BLaER1 treated with 17β-estradiol and CSF1 and Interleukin-3, amounts not matched to agents 10 nM and 100 nM (cell line): ENCODE results near the gene HMX1.

Experiments used
- H3K27ac ChIP-seq, 11 experiments: shearing (Covaris generic); formaldehyde crosslinking; 2 replicates each; pipeline ENCODE4 v1.8.1; 2022
- H3K27me3 ChIP-seq, 11 experiments: shearing (Covaris generic); formaldehyde crosslinking; 2 replicates each; pipeline ENCODE4 v1.8.1; 2022
- H3K36me3 ChIP-seq, 11 experiments: shearing (Covaris generic); formaldehyde crosslinking; 2 replicates each; pipeline ENCODE4 v1.8.1; 2022
- H3K4me1 ChIP-seq, 10 experiments: shearing (Covaris generic); formaldehyde crosslinking; 2 replicates each; pipeline ENCODE4 v1.8.1; 2022
- H3K4me2 ChIP-seq, 11 experiments: shearing (Covaris generic); formaldehyde crosslinking; 2 replicates each; pipeline ENCODE4 v1.8.1; 2022
- H3K4me3 ChIP-seq, 10 experiments: shearing (Covaris generic); formaldehyde crosslinking; 2 replicates each; pipeline ENCODE4 v1.8.1; 2022
- H3K9ac ChIP-seq, 11 experiments: shearing (Covaris generic); formaldehyde crosslinking; 2 replicates each; pipeline ENCODE4 v1.8.1; 2022
- H3K9me3 ChIP-seq, 11 experiments: shearing (Covaris generic); formaldehyde crosslinking; replicated peaks in 1 of 11; 2 replicates each; pipeline ENCODE4 v1.8.1; 2022
- H4K20me1 ChIP-seq, 11 experiments: shearing (Covaris generic); formaldehyde crosslinking; 2 replicates each; pipeline ENCODE4 v1.8.1; 2022
- Cebpa-rat ChIP-seq, 11 experiments: shearing (Covaris generic); IDR thresholded peaks; 2 replicates each; pipeline ENCODE4 v1.8.1; 2022

The HMX1 gene

GRCh38 chr4:8892556-8893226 is 21.1 kb upstream of the HMX1 start:
- Histone ChIP-seq H3K4me1 (peaks cover 8 to 22% (median 15%) of the 10 kb centered on the region in 10 experiments; a peak in 16 of 20 replicates), H3K27ac (no peak overlapping the region; a peak in 1 of 22 replicates), H3K9ac (peak overlapping the region in 3 of 11 experiments; percentile 11 to 37 (median 15); a peak in 3 of 22 replicates), H3K36me3 (no peaks in the 10 kb centered on the region), H4K20me1 (peaks cover 0 to 77% (median 53%) of the 10 kb centered on the region in 11 experiments; a peak in 16 of 22 replicates), H3K4me3 (peak overlapping the region; percentile 37 to 57 (median 48)), H3K4me2 (peak overlapping the region; percentile 54 to 88 (median 77)), H3K9me3 (peaks cover 0 to 6% (median 0%) of the 10 kb centered on the region in 11 experiments; a peak in 2 of 22 replicates), H3K27me3 (peaks cover 99 to 100% (median 100%) of the 10 kb centered on the region in 11 experiments)
- no peak for TF ChIP-seq Cebpa-rat (IDR thresholded peaks at IDR 0.05)

- peaks cover 0 to 9% (median 3%) of the 10 kb centered on the region in 11 experiments; a peak in 10 of 22 replicates for H3K9me3 ChIP-seq
- H3K36me3 ChIP-seq: no peaks in the 10 kb centered on the region
- TF ChIP-seq Cebpa-rat (IDR thresholded peaks at IDR 0.05): no peak
- H3K4me2 ChIP-seq: no peak overlapping the region
- H4K20me1 ChIP-seq: peaks cover 0 to 80% (median 56%) of the 10 kb centered on the region in 11 experiments; a peak in 16 of 22 replicates
- H3K27ac ChIP-seq: no peak overlapping the region
- peaks cover 8 to 22% (median 15%) of the 10 kb centered on the region in 10 experiments; a peak in 16 of 20 replicates for H3K4me1 ChIP-seq
- no peak overlapping the region for H3K4me3 ChIP-seq
- H3K27me3 ChIP-seq: peaks cover 99 to 100% (median 100%) of the 10 kb centered on the region in 11 experiments
- H3K9ac ChIP-seq: no peak overlapping the region
Observed at GRCh38 chr4:8891646-8892555, 20.3 kb upstream of the HMX1 start.

- H3K27ac ChIP-seq: no peak overlapping the region
- peaks cover 0 to 12% (median 5%) of the 10 kb centered on the region in 11 experiments; a peak in 10 of 22 replicates for H3K9me3 ChIP-seq
- TF ChIP-seq Cebpa-rat (IDR thresholded peaks at IDR 0.05): no peak
- H3K4me2 ChIP-seq: no peak overlapping the region
- peaks cover 0 to 78% (median 57%) of the 10 kb centered on the region in 11 experiments; a peak in 16 of 22 replicates for H4K20me1 ChIP-seq
- no peaks in the 10 kb centered on the region for H3K36me3 ChIP-seq
- H3K4me1 ChIP-seq: peaks cover 8 to 22% (median 15%) of the 10 kb centered on the region in 10 experiments; a peak in 16 of 20 replicates
- H3K4me3 ChIP-seq: no peak overlapping the region
- H3K27me3 ChIP-seq: peaks cover 95 to 100% (median 99%) of the 10 kb centered on the region in 11 experiments
- H3K9ac ChIP-seq: no peak overlapping the region
Observed at GRCh38 chr4:8891255-8891645, 19.6 kb upstream of the HMX1 start.

- peaks cover 0 to 67% (median 41%) of the 10 kb centered on the region in 11 experiments; a peak in 16 of 22 replicates for H4K20me1 ChIP-seq
- 0 out of 22 replicates have a peak overlapping the region, but pooled peaks of 1 of the 11 experiments have one; percentile 21 for H3K4me2 ChIP-seq
- H3K36me3 ChIP-seq: no peaks in the 10 kb centered on the region
- peaks cover 0 to 12% (median 5%) of the 10 kb centered on the region in 11 experiments; a peak in 10 of 22 replicates for H3K9me3 ChIP-seq
- TF ChIP-seq Cebpa-rat (IDR thresholded peaks at IDR 0.05): no peak
- no peak overlapping the region for H3K4me3 ChIP-seq
- peaks cover 77 to 99% (median 95%) of the 10 kb centered on the region in 11 experiments for H3K27me3 ChIP-seq
- H3K4me1 ChIP-seq: peaks cover 8 to 20% (median 12%) of the 10 kb centered on the region in 10 experiments; a peak in 16 of 20 replicates
- H3K9ac ChIP-seq: no peak overlapping the region
- no peak overlapping the region for H3K27ac ChIP-seq
Observed at GRCh38 chr4:8888856-8889255, 17.2 kb upstream of the HMX1 start.

GRCh38 chr4:8886612-8887406 is 15.2 kb upstream of the HMX1 start:
- Histone ChIP-seq H4K20me1 (peaks cover 0 to 51% (median 29%) of the 10 kb centered on the region in 11 experiments; a peak in 14 of 22 replicates), H3K36me3 (no peaks in the 10 kb centered on the region), H3K27me3 (peaks cover 62 to 91% (median 84%) of the 10 kb centered on the region in 11 experiments), H3K4me1 (peaks cover 0 to 7% (median 0%) of the 10 kb centered on the region in 10 experiments; a peak in 5 of 20 replicates), H3K4me2 (no peak overlapping the region), H3K27ac (no peak overlapping the region), H3K9me3 (peaks cover 0 to 8% (median 5%) of the 10 kb centered on the region in 11 experiments; a peak in 10 of 22 replicates), H3K9ac (no peak overlapping the region), H3K4me3 (no peak overlapping the region)
- TF ChIP-seq Cebpa-rat (IDR thresholded peaks at IDR 0.05): no peak

GRCh38 chr4:8882239-8882638 is 10.6 kb upstream of the HMX1 start:
- Histone ChIP-seq H3K9ac (no peak overlapping the region), H3K36me3 (no peaks in the 10 kb centered on the region), H3K27me3 (peaks cover 31 to 64% (median 56%) of the 10 kb centered on the region in 11 experiments), H4K20me1 (peaks cover 0 to 27% (median 0%) of the 10 kb centered on the region in 11 experiments; a peak in 6 of 22 replicates), H3K4me3 (no peak overlapping the region), H3K27ac (no peak overlapping the region), H3K4me1 (peaks cover 5 to 14% (median 10%) of the 10 kb centered on the region in 10 experiments; a peak in 18 of 20 replicates), H3K4me2 (no peak overlapping the region), H3K9me3 (peaks cover 0 to 6% (median 5%) of the 10 kb centered on the region in 11 experiments; a peak in 10 of 22 replicates)
- no peak for TF ChIP-seq Cebpa-rat (IDR thresholded peaks at IDR 0.05)

GRCh38 chr4:8880851-8881250 is 9.2 kb upstream of the HMX1 start:
- Histone ChIP-seq H3K36me3 (no peaks in the 10 kb centered on the region), H3K27me3 (peaks cover 36 to 65% (median 59%) of the 10 kb centered on the region in 11 experiments), H3K4me1 (peaks cover 5 to 20% (median 10%) of the 10 kb centered on the region in 10 experiments; a peak in 19 of 20 replicates), H3K4me3 (no peak overlapping the region), H3K4me2 (no peak overlapping the region), H3K27ac (no peak overlapping the region), H3K9me3 (peaks cover 0 to 5% (median 0%) of the 10 kb centered on the region in 11 experiments; a peak in 3 of 22 replicates), H4K20me1 (peaks cover 0 to 27% (median 0%) of the 10 kb centered on the region in 11 experiments; a peak in 5 of 22 replicates), H3K9ac (no peak overlapping the region)
- no peak for TF ChIP-seq Cebpa-rat (IDR thresholded peaks at IDR 0.05)

GRCh38 chr4:8879574-8879973 is 7.9 kb upstream of the HMX1 start:
- no peak overlapping the region for H3K4me3 ChIP-seq
- peaks cover 0 to 13% (median 4%) of the 10 kb centered on the region in 11 experiments; a peak in 9 of 22 replicates for H3K9me3 ChIP-seq
- no peaks in the 10 kb centered on the region for H3K36me3 ChIP-seq
- peaks cover 12 to 32% (median 20%) of the 10 kb centered on the region in 10 experiments for H3K4me1 ChIP-seq
- peaks cover 0 to 22% (median 0%) of the 10 kb centered on the region in 11 experiments; a peak in 5 of 22 replicates for H4K20me1 ChIP-seq
- H3K9ac ChIP-seq: no peak overlapping the region
- no peak overlapping the region for H3K4me2 ChIP-seq
- no peak overlapping the region for H3K27ac ChIP-seq
- peaks cover 38 to 60% (median 56%) of the 10 kb centered on the region in 11 experiments for H3K27me3 ChIP-seq
- TF ChIP-seq Cebpa-rat (IDR thresholded peaks at IDR 0.05): no peak
